HG03469 (cell line): ENCODE results near the gene DEK.
A peak's percentile ranks its signal among the peaks of the same experiment; 100 is the strongest.
"Not testable (repeated sequence)": the region's sequence is repeated elsewhere in the genome, so short reads cannot be mapped to it uniquely, and the experiment has no call there.

ENCODE experiments used
- ATAC-seq: cut with Tn5 transposase; IDR thresholded peaks from one replicate; pipeline ENCODE4 v1.9.1; 2021; ENCODE audit warnings: mild to moderate bottlenecking, moderate library complexity, moderate number of reproducible peaks; ENCODE audit not compliant: unreplicated experiment

Gene DEK, protein sequence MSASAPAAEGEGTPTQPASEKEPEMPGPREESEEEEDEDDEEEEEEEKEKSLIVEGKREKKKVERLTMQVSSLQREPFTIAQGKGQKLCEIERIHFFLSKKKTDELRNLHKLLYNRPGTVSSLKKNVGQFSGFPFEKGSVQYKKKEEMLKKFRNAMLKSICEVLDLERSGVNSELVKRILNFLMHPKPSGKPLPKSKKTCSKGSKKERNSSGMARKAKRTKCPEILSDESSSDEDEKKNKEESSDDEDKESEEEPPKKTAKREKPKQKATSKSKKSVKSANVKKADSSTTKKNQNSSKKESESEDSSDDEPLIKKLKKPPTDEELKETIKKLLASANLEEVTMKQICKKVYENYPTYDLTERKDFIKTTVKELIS

DNA sequence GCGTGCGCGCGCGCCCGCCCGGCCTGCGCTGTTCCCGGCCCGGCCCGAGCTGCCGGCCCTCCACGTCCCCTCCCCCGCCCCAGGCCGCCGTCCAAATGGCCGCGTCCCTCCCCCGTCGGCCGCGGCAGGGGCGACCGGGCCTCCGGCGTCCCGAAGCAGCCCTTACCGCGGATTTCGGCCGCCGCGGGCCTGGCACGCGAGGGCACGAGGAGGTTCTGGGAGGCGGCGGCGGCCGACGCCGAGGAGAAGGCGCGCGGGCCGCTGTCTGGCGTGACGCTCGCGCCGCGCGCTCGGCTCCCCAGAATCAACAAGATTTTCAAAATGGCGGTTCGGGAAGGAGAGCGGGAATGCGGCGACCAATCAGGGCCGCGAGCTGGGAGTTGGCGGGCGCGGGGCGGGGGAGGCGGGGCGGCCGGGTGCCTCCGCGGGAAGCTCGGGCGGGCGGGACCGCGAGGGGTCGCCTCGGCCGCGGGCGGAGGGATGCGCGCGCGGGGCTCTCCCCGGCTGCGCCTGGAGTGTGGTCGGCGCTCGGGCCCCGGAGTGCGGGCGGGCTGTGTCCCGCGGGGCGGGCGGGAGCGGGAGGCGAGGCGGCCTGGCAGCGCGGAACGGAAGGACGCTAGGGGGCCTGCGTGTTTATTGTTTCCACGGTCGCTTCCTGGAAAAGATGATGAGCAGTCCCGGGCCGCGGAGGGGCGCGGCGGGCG lies at the start of gene DEK:
TSS of gene DEK (minus strand) at position 312 of the 704 bp plus-strand sequence. CDS start 543 bp downstream, outside the sequence.
- ATAC-seq = peak; percentile 16

- no peak for ATAC-seq
Measured at GRCh38 chr6:18312368-18312767, 48.0 kb upstream of the DEK start.

- not testable (repeated sequence) for ATAC-seq
Measured at GRCh38 chr6:18310010-18310409, 45.7 kb upstream of the DEK start.

GRCh38 chr6:18309046-18309445 lies 44.7 kb upstream of the DEK start:
- no peak for ATAC-seq

DNA sequence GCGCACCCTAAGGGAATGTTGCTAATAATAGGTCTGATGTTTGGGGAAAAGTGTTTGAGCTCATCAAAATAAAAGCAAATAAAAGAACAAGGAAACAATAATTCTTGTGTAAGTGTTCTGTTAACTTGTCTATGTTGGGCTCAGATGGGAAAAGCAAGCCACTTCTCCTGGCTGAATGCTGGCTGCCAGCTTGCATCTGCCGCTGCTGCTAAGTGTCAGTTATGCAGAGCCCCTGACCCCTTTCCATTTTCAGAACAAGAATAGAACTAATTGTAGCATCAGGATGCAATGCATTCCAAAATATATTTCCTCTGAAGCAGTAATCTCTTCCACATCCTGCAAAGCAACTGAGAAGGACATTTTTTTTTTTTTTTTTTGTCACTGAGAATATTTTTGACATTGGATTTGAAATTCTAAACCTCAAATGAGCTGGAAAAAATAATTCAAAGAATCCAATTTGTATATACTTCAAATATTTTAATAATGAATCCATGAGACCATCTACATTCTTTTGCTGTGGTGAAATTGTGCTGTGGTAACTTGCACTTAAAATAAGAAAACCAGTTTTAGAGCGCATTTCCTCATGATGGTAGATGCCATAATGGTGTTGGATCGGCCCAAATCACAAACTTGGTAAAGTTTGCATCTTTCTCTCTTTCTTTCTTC lies 43.9 kb upstream of the DEK start:
- ATAC-seq = no peak

- no peak for ATAC-seq
Measured at GRCh38 chr6:18306977-18307376, 42.6 kb upstream of the DEK start.

- ATAC-seq = no peak
Measured at GRCh38 chr6:18302561-18303439, 38.5 kb upstream of the DEK start.

DNA sequence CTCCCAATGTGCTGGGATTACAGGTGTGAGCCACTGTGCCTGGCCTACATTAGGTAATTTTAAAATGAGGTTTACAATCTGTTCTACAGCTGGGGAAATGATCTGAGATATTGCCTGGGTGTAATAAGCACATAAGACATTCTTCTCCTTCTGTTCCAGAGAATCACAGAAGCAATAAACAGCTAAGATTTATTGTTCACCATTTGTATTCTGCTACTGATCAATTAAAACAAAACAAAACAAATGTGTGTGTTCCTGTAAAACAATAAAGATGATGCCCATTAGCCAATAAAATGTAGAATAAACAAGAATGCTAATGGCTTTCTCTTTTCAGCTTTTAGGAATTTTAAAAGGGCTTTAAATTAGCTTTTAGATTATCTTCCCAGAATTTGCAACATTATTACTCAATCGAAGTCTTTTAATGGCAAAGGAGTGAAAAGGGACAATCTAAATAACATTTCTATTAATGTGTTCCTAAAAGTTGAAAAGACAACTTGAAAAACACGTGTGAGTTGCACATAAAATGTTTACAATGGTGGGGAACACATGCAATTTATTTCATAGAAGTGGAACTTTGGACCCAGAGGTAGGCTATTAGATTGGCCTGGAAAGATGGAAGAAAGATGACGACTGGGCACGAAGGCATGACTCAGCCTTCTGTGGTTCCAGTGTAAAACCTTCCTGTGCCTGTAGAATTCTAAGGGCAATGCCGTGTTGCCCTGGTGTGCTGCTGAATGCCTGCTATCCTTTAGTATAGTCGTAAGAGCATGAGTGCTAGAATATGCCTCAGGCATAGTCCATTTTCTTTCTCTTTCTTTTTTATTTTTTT lies 29.0 kb upstream of the DEK start:
- ATAC-seq = no peak

DNA sequence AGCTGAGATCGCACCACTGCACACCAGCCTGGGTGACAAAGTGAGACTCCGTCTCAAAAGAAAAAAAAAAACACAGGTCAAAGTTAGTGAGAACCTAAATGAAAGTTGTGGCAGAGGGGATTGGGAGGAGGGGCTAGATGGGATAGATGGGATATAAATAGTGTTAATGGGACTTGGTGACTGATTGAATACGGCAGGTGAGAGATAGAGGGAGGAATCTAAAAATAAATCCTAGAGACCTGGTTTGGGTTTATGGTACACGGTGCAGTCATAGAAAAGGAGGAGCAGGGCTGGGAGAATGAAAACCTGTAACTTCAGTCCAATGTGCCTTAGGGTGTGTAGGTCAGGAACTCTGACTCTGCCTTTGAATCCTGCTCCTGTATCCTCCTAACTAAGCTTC lies 25.0 kb upstream of the DEK start:
- ATAC-seq = no peak

- no peak for ATAC-seq
Measured at GRCh38 chr6:18284261-18284660, 19.9 kb upstream of the DEK start.

- ATAC-seq = no peak
Measured at GRCh38 chr6:18281564-18281963, 17.2 kb upstream of the DEK start.

DNA sequence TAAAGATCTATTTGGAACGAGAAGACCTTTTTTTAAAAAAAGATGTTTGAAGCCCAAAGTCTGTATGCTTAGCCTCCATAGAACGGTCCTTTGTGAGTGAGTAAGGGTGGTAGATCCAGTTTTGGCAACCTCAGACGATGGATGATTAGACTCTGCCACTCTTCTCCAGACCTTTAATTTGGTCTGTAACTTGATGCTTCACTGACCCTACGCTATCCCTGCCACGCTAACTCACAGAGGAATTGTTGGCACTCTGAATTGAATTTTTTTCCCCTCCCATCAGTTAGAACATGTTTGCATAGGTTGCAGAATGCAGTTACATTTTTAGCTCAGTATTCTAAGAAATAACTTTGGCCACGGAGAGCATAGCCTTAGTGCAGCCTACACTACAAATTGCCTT lies 15.8 kb upstream of the DEK start:
- ATAC-seq = no peak

GRCh38 chr6:18279422-18279821 lies 15.1 kb upstream of the DEK start:
- no peak for ATAC-seq

- no peak for ATAC-seq
Measured at GRCh38 chr6:18277237-18278006, 13.1 kb upstream of the DEK start.

- no peak for ATAC-seq
Measured at GRCh38 chr6:18276610-18277236, 12.4 kb upstream of the DEK start.

DNA sequence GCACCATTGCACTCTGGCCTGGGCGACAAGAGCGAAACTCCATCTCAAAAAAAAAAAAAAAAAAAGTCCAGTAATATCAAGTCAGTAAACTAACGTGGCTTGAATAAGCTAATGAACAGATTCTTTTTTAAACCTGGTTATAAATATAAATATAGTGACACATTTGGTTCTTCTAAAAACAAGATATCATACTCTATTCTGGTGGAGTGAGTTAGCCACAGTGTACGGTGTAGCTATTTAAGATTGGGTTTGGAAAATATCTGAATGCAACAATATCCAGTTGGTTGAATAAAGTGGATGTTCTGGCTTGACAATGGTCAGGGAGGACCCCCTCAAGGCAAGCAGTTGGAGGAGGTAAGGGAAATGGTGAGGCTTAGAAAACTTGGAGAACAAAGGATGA lies 5.9 kb upstream of the DEK start:
- ATAC-seq = no peak

- ATAC-seq = no peak
Measured at GRCh38 chr6:18269717-18270116, 5.4 kb upstream of the DEK start.

DNA sequence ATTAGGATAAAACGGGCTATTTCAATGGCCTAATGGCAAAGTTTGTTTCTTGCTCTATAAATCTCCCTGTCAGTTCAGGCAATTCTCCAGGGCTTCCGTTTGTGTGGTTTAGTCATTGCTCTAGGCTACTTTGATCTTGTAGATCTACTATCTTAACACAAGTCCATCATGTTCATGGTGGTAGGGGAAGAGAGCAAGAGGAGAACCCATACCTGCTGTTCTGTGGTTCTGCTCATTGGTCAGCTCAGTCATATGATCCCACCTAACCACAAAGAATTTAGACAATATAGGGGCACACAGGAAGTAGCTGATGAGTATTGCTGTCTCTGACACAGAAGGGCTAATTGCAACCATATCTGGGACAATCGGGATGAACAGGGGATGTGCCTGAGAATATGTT lies 4.9 kb upstream of the DEK start:
- peak; percentile 49 for ATAC-seq

DNA sequence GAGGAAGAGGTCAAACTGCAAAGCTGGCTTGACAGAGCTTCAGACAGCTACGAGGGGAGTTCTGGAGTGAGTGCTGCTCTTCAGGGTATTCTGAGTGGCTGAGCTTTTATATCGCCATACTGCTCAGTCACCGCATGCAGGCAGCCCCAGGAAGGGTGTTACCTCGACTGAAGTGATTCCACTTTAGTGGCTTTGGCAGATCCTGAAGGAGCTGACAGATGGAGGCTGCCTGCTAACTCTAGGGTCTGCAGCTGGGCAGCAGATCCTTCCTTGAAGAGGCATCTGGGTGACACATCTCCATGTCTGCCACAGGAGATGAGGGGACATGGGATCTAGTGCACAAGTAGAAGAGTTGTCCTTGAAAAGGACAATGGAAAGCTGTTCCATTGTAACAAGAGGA lies 3.7 kb upstream of the DEK start:
- no peak for ATAC-seq
